Liver (tissue), 9 donors: Measurements from ENCODE around the gene MCF2. TPM values are rescaled to one million over a fixed set of nuclear protein-coding genes. Genes with fewer than 3 reads are reported as not detected.
A peak's percentile ranks its signal among the peaks of the same experiment; 100 is the strongest.

ENCODE experiments used
- DNase-seq: peaks from one replicate; pipeline ENCODE4 v3.0.0-alpha.2; 2017; ENCODE audit warnings: low spot score
- H3K27ac ChIP-seq, 2 donors: one replicate each; pipeline ENCODE4 v1.7.0; 2013; ENCODE audit warnings: inconsistent platforms in 2 of 2, low read length in 2 of 2, control low read depth in 1 of 2, low read depth in 1 of 2, mild to moderate bottlenecking in 1 of 2
- H3K27me3 ChIP-seq, 4 donors: one replicate each; pipeline versions ENCODE4 v1.6.1 to v1.7.0; 2013; ENCODE audit warnings: low read length in 3 of 4, inconsistent platforms in 1 of 4, mild to moderate bottlenecking in 1 of 4, moderate library complexity in 1 of 4; ENCODE audit not compliant: control insufficient read depth in 4 of 4, insufficient read depth in 4 of 4
- H3K36me3 ChIP-seq, 4 donors: one replicate each; pipeline versions ENCODE4 v1.6.1 to v1.7.0; 2013; ENCODE audit warnings: low read length in 3 of 4, mild to moderate bottlenecking in 3 of 4, low read depth in 1 of 4, moderate library complexity in 1 of 4; ENCODE audit not compliant: control insufficient read depth in 4 of 4, insufficient read depth in 3 of 4
- H3K4me1 ChIP-seq, 4 donors: one replicate each; pipeline versions ENCODE4 v1.6.1 to v1.7.0; 2013; ENCODE audit warnings: low read length in 3 of 4, mild to moderate bottlenecking in 3 of 4, moderate library complexity in 1 of 4; ENCODE audit not compliant: control insufficient read depth in 4 of 4, insufficient read depth in 4 of 4
- H3K4me3 ChIP-seq, 3 donors: one replicate each; pipeline versions ENCODE4 v1.6.1 to v1.7.0; 2013; ENCODE audit warnings: low read length in 3 of 3, control low read depth in 1 of 3, low read depth in 1 of 3, mild to moderate bottlenecking in 1 of 3
- H3K9ac ChIP-seq, 2 donors: one replicate each; pipeline ENCODE4 v1.7.0; 2013; ENCODE audit warnings: low read length in 2 of 2, mild to moderate bottlenecking in 2 of 2, moderate library complexity in 2 of 2, control low read depth in 1 of 2, low read depth in 1 of 2
- H3K9me3 ChIP-seq, 4 donors: one replicate each; pipeline versions ENCODE4 v1.6.1 to v1.7.0; 2013; ENCODE audit warnings: low read length in 3 of 4; ENCODE audit not compliant: control insufficient read depth in 4 of 4
- ATF3 ChIP-seq: IDR thresholded peaks from 2 replicates; pipeline ENCODE4 v1.6.1; 2016; ENCODE audit warnings: antibody characterized with exemption
- CTCF ChIP-seq: fragments of 150-350 bp; IDR thresholded peaks from 2 replicates; pipeline ENCODE4 v1.5.1; 2017; ENCODE audit warnings: improper control_type of control experiment, low read depth, low read length; ENCODE audit not compliant: missing input control
- EGR1 ChIP-seq, 2 donors: IDR thresholded peaks; 2 replicates each; pipeline ENCODE4 v1.6.1; 2016 to 2018; ENCODE audit warnings: antibody characterized with exemption in 2 of 2, low read depth in 2 of 2
- FOXA1 ChIP-seq: IDR thresholded peaks from 2 replicates; pipeline ENCODE4 v1.6.1; 2016; ENCODE audit warnings: antibody characterized with exemption
- FOXA2 ChIP-seq: IDR thresholded peaks from 2 replicates; pipeline ENCODE4 v1.6.1; 2016; ENCODE audit warnings: antibody characterized with exemption
- HNF4G ChIP-seq: IDR thresholded peaks from 2 replicates; pipeline ENCODE4 v1.6.1; 2016; ENCODE audit warnings: antibody characterized with exemption
- MAX ChIP-seq: IDR thresholded peaks from 2 replicates; pipeline ENCODE4 v1.6.1; 2016; ENCODE audit warnings: antibody characterized with exemption
- RAD21 ChIP-seq, 2 donors: IDR thresholded peaks; 2 replicates each; pipeline ENCODE4 v1.6.1; 2016; ENCODE audit warnings: antibody characterized with exemption in 2 of 2, mild to moderate bottlenecking in 2 of 2
- RXRA ChIP-seq, 2 donors: IDR thresholded peaks; 2 replicates each; pipeline ENCODE4 v1.6.1; 2017 to 2018; ENCODE audit warnings: antibody characterized with exemption in 2 of 2, mild to moderate bottlenecking in 1 of 2
- SP1 ChIP-seq: IDR thresholded peaks from 2 replicates; pipeline ENCODE4 v1.6.1; 2018; ENCODE audit warnings: antibody characterized with exemption, mild to moderate bottlenecking
- TAF1 ChIP-seq: conservative IDR thresholded peaks from 2 replicates; pipeline ENCODE4 v1.6.1; 2016; ENCODE audit warnings: antibody characterized with exemption, mild to moderate bottlenecking
- YY1 ChIP-seq: IDR thresholded peaks from 2 replicates; pipeline ENCODE4 v1.6.1; 2016; ENCODE audit warnings: antibody characterized with exemption, mild to moderate bottlenecking
- WGBS: extraction: QIAGEN DNeasy Blood & Tissue Kit; methylation state at CpG from one replicate; pipeline ENCODE4 v1.1.7; 2013; 5-methylcytosine and 5-hydroxymethylcytosine counted together
- polyA plus RNA-seq, 2 donors: library from polyadenylated mRNA; stranded (reverse) in 1 of 2; unstranded in 1 of 2; fragments of 200-250 nt in 1 of 2; fragments of >200 nt in 1 of 2; fragmentation: Nextera tagmentation in 1 of 2; extraction: Ambion mirVana in 1 of 2; gene quantifications; one replicate each; pipeline versions ENCODE4 v1.2.1 to v1.2.3, GENCODE V29; 2013 to 2015
- total RNA-seq, 2 donors: library from RNA; depleted of rRNA; stranded (reverse); fragments of >200 nt; gene quantifications; one replicate each; pipeline ENCODE4 v1.2.3, GENCODE V29; 2014
- TF ChIP-seq, protein P1 (sequence below): IDR thresholded peaks from 2 replicates; pipeline ENCODE4 v1.6.1; 2016; ENCODE audit warnings: antibody characterized with exemption
- TF ChIP-seq, protein P2 (sequence below): IDR thresholded peaks from 2 replicates; pipeline ENCODE4 v1.6.1; 2016; ENCODE audit warnings: antibody characterized with exemption, mild to moderate bottlenecking
- donor health status: healthy.
- donor health status: healthy.
- donor health status: healthy.
- donor health status: healthy.
- donor health status: healthy.

The MCF2 gene
- total and polyA plus RNA-seq, 4 donors = 0.03 to 0.33 (median 0.08) TPM

DNA sequence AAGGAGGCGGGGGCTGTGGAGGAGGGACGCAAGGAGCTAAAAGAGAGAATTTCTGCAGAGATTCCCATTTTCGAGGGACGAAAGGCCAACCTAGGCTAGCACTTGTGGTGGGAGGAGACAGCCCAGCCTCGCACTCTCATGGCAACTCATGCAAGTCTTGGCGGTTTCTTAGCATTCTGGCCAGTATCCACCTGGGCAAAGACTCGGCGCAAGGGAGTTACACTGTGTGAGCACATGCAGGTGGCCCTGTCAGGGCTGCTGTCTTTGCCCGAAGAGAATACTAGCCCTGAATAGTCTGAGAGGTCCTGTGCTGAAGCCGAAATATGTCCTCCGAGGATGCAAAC is 15.5 kb downstream of the MCF2 start:
- Histone ChIP-seq H3K27ac (no peak overlapping the region), H3K36me3 (no peaks in the 10 kb centered on the region), H3K4me1 (peaks cover 0 to 12% (median 1%) of the 10 kb centered on the region in 4 donors), H3K4me3 (peak overlapping the region in 1 of 3 donors; percentile 45), H3K9ac (no peak overlapping the region), H3K9me3 (no peaks in the 10 kb centered on the region), H3K27me3 (peaks cover 0 to 3% (median 0%) of the 10 kb centered on the region in 4 donors)
- DNase-seq = no peak
- TF ChIP-seq RAD21 (IDR thresholded peaks at IDR 0.05) = no peak
- TF ChIP-seq ATF3 = no peak
- WGBS = 27% methylated on average over 11 of the region's 11 CpGs

GRCh38 chrX:139691843-139692505 is 16.0 kb downstream of the MCF2 start:
- H3K36me3 ChIP-seq = no peaks in the 10 kb centered on the region
- H3K4me1 ChIP-seq = peaks cover 0 to 12% (median 1%) of the 10 kb centered on the region in 4 donors
- no peak for DNase-seq
- H3K27me3 ChIP-seq = peaks cover 0 to 3% (median 0%) of the 10 kb centered on the region in 4 donors
- WGBS = 3% methylated on average over 52 of the region's 52 CpGs
- TF ChIP-seq RAD21 (IDR thresholded peaks at IDR 0.05) (no peak), FOXA2 (no peak), CTCF (no peak), TAF1 (no peak), SP1 (no peak), EGR1 (IDR thresholded peaks at IDR 0.05; ENCODE audit: low read depth in 2 of 2) (no peak), RXRA (IDR thresholded peaks at IDR 0.05) (no peak), FOXA1 (no peak), YY1 (no peak), HNF4G (no peak), MAX (no peak), ATF3 (no peak)
- TF ChIP-seq, protein P1, sequence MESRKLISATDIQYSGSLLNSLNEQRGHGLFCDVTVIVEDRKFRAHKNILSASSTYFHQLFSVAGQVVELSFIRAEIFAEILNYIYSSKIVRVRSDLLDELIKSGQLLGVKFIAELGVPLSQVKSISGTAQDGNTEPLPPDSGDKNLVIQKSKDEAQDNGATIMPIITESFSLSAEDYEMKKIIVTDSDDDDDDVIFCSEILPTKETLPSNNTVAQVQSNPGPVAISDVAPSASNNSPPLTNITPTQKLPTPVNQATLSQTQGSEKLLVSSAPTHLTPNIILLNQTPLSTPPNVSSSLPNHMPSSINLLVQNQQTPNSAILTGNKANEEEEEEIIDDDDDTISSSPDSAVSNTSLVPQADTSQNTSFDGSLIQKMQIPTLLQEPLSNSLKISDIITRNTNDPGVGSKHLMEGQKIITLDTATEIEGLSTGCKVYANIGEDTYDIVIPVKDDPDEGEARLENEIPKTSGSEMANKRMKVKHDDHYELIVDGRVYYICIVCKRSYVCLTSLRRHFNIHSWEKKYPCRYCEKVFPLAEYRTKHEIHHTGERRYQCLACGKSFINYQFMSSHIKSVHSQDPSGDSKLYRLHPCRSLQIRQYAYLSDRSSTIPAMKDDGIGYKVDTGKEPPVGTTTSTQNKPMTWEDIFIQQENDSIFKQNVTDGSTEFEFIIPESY = no peak
- TF ChIP-seq, protein P2, sequence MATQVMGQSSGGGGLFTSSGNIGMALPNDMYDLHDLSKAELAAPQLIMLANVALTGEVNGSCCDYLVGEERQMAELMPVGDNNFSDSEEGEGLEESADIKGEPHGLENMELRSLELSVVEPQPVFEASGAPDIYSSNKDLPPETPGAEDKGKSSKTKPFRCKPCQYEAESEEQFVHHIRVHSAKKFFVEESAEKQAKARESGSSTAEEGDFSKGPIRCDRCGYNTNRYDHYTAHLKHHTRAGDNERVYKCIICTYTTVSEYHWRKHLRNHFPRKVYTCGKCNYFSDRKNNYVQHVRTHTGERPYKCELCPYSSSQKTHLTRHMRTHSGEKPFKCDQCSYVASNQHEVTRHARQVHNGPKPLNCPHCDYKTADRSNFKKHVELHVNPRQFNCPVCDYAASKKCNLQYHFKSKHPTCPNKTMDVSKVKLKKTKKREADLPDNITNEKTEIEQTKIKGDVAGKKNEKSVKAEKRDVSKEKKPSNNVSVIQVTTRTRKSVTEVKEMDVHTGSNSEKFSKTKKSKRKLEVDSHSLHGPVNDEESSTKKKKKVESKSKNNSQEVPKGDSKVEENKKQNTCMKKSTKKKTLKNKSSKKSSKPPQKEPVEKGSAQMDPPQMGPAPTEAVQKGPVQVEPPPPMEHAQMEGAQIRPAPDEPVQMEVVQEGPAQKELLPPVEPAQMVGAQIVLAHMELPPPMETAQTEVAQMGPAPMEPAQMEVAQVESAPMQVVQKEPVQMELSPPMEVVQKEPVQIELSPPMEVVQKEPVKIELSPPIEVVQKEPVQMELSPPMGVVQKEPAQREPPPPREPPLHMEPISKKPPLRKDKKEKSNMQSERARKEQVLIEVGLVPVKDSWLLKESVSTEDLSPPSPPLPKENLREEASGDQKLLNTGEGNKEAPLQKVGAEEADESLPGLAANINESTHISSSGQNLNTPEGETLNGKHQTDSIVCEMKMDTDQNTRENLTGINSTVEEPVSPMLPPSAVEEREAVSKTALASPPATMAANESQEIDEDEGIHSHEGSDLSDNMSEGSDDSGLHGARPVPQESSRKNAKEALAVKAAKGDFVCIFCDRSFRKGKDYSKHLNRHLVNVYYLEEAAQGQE = no peak
- peak overlapping the region in 2 of 3 donors; percentile 45 to 50 for H3K4me3 ChIP-seq
- H3K9ac ChIP-seq = no peak overlapping the region
- no peaks in the 10 kb centered on the region for H3K9me3 ChIP-seq
- no peak overlapping the region for H3K27ac ChIP-seq
